Colonic mucosa (tissue), 4 donors: ENCODE data around the gene TIFAB. TPM values are rescaled to one million over a fixed set of nuclear protein-coding genes. Genes with fewer than 3 reads are reported as not detected.

ENCODE experiments used
- DNase-seq: peaks from one replicate; pipeline ENCODE4 v3.0.0-alpha.2; 2020
- H3K27ac ChIP-seq: fragments of 200-600 bp; one replicate; pipeline ENCODE4 v1.8.0; 2021
- H3K27me3 ChIP-seq: fragments of 200-600 bp; one replicate; pipeline ENCODE4 v1.8.0; 2021
- H3K36me3 ChIP-seq: fragments of 200-600 bp; one replicate; pipeline ENCODE4 v1.8.0; 2021
- H3K4me1 ChIP-seq: fragments of 200-600 bp; one replicate; pipeline ENCODE4 v1.8.0; 2021; ENCODE audit warnings: mild to moderate bottlenecking
- H3K4me3 ChIP-seq: fragments of 200-600 bp; one replicate; pipeline ENCODE4 v1.8.0; 2021
- H3K9ac ChIP-seq, 2 donors: one replicate each; pipeline ENCODE4 v1.7.0; 2013; ENCODE audit warnings: control low read depth in 2 of 2, low read depth in 2 of 2, low read length in 2 of 2
- H3K9me3 ChIP-seq: fragments of 200-600 bp; one replicate; pipeline ENCODE4 v1.8.0; 2021
- CTCF ChIP-seq: fragments of 200-600 bp; IDR thresholded peaks from one replicate; pipeline ENCODE4 v1.8.0; 2022; ENCODE audit warnings: antibody characterized with exemption, mild to moderate bottlenecking
- intact Hi-C: fragments of 100-400 bp; cut with DNase I; formaldehyde crosslinking; loops from one replicate; pipeline ENCODE4 v1.14.1; 2022
- total RNA-seq, 2 donors: library from RNA; stranded (reverse); fragmentation: NEBNext Ultra II Directional in 1 of 2; extraction: Animal tissue kit (Norgen Biotek cat#: 25700) in 1 of 2; gene quantifications; one replicate each; pipeline ENCODE4 v1.2.1, GENCODE V29; 2021
- donor health status: healthy.
- donor health status: DM: no; HTN: no; CAD: no.
- donor health status: DM: no; HTN: no; CAD: no.

TIFAB gene
- total RNA-seq, 2 donors from 2014 or later = 0.07 to 0.42 TPM

- Histone ChIP-seq H3K9ac (no peak overlapping the region), H3K4me1 (no peaks in the 10 kb centered on the region), H3K4me3 (no peak overlapping the region), H3K27me3 (no peaks in the 10 kb centered on the region), H3K27ac (no peak overlapping the region), H3K36me3 (no peaks in the 10 kb centered on the region), H3K9me3 (no peaks in the 10 kb centered on the region)
- TF ChIP-seq CTCF = no peak
- intact Hi-C loops = no loop called here
- no peak for DNase-seq
These were observed 1.8 kb downstream of the TIFAB start for GRCh38 chr5:135450336-135450735.

- no peak overlapping the region for H3K4me3 ChIP-seq
- no peak for TF ChIP-seq CTCF
- no peaks in the 10 kb centered on the region for H3K27me3 ChIP-seq
- H3K36me3 ChIP-seq = no peaks in the 10 kb centered on the region
- H3K9me3 ChIP-seq = no peaks in the 10 kb centered on the region
- intact Hi-C loops = no loop called here
- H3K27ac ChIP-seq = no peak overlapping the region
- no peaks in the 10 kb centered on the region for H3K4me1 ChIP-seq
- no peak for DNase-seq
- no peak overlapping the region for H3K9ac ChIP-seq
These were observed 2.5 kb downstream of the TIFAB start for GRCh38 chr5:135449644-135450043.

GRCh38 chr5:135448791-135449507 is 3.2 kb downstream of the TIFAB start:
- no peak overlapping the region for H3K27ac ChIP-seq
- H3K9me3 ChIP-seq = no peaks in the 10 kb centered on the region
- TF ChIP-seq CTCF = no peak
- H3K27me3 ChIP-seq = no peaks in the 10 kb centered on the region
- H3K9ac ChIP-seq = no peak overlapping the region
- DNase-seq = no peak
- no peak overlapping the region for H3K4me3 ChIP-seq
- no peaks in the 10 kb centered on the region for H3K36me3 ChIP-seq
- intact Hi-C loops = no loop called here
- H3K4me1 ChIP-seq = no peaks in the 10 kb centered on the region

- H3K4me3 ChIP-seq = no peak overlapping the region
- H3K9me3 ChIP-seq = no peaks in the 10 kb centered on the region
- no peak for TF ChIP-seq CTCF
- H3K36me3 ChIP-seq = no peaks in the 10 kb centered on the region
- no peak for DNase-seq
- H3K27ac ChIP-seq = no peak overlapping the region
- H3K4me1 ChIP-seq = no peaks in the 10 kb centered on the region
- H3K9ac ChIP-seq = no peak overlapping the region
- intact Hi-C loops = no loop called here
- no peaks in the 10 kb centered on the region for H3K27me3 ChIP-seq
These were observed 3.9 kb downstream of the TIFAB start for GRCh38 chr5:135448071-135448739.

- intact Hi-C loops = no loop called here
- Histone ChIP-seq H3K9me3 (no peaks in the 10 kb centered on the region), H3K27ac (no peak within 1 kb of the TSS), H3K4me3 (no peak within 1 kb of the TSS), H3K36me3 (no peaks in the 10 kb centered on the region), H3K4me1 (no peaks in the 10 kb centered on the region), H3K27me3 (no peaks in the 10 kb centered on the region), H3K9ac (no peak within 1 kb of the TSS)
- no peak for TF ChIP-seq CTCF
- no peak for DNase-seq
These were observed 4.7 kb downstream of the TIFAB start, which contains the start of gene DCANP1 for GRCh38 chr5:135447298-135447929. DCANP1 (minus strand) TSS chr5:135447348; CDS start chr5:135447108, 240 bp downstream.
